Fibroblast of gingiva (primary cell): ENCODE data around the gene CXCR6.

Source experiments
- DNase-seq: peaks from one replicate; pipeline ENCODE4 v3.0.0-alpha.2; 2011; ENCODE audit warnings: low read depth

Gene CXCR6

GRCh38 chr3:45948881-45949280 is 5.6 kb downstream of the CXCR6 start:
- no peak for DNase-seq

GRCh38 chr3:45949432-45949831 is 6.2 kb downstream of the CXCR6 start:
- no peak for DNase-seq

GRCh38 chr3:45950131-45950530 is 6.9 kb downstream of the CXCR6 start:
- no peak for DNase-seq

GRCh38 chr3:45950686-45951600 is 7.7 kb downstream of the CXCR6 start:
- DNase-seq, result no peak

- no peak for DNase-seq
Observed at GRCh38 chr3:45951946-45952345, 8.7 kb downstream of the CXCR6 start.

GRCh38 chr3:45952456-45952855 is 9.2 kb downstream of the CXCR6 start:
- peak; percentile 49 for DNase-seq

GRCh38 chr3:45953536-45953935 is 10.3 kb downstream of the CXCR6 start:
- no peak for DNase-seq

GRCh38 chr3:45954306-45954705 is 11.0 kb downstream of the CXCR6 start:
- DNase-seq, result no peak

- DNase-seq, result no peak
Observed at GRCh38 chr3:45955017-45955647, 11.9 kb downstream of the CXCR6 start.

GRCh38 chr3:45955706-45956105 is 12.4 kb downstream of the CXCR6 start:
- DNase-seq, result no peak

- no peak for DNase-seq
Observed at GRCh38 chr3:45957586-45957985, 14.3 kb downstream of the CXCR6 start.

GRCh38 chr3:45958321-45958791 is 15.1 kb downstream of the CXCR6 start:
- peak; percentile 59 for DNase-seq

GRCh38 chr3:45959201-45959600 is 15.9 kb downstream of the CXCR6 start:
- no peak for DNase-seq

- DNase-seq, result no peak
Observed at GRCh38 chr3:45960289-45960688, 17.0 kb downstream of the CXCR6 start.

GRCh38 chr3:45962033-45962432 is 18.8 kb downstream of the CXCR6 start:
- DNase-seq, result no peak

GRCh38 chr3:45964139-45964538 is 20.9 kb downstream of the CXCR6 start:
- no peak for DNase-seq

- DNase-seq, result no peak
Observed at GRCh38 chr3:45965253-45965652, 22.0 kb downstream of the CXCR6 start.

GRCh38 chr3:45965653-45966052 is 22.4 kb downstream of the CXCR6 start:
- DNase-seq, result no peak

GRCh38 chr3:45966371-45966791 is 23.1 kb downstream of the CXCR6 start:
- DNase-seq, result no peak

- no peak for DNase-seq
Observed at GRCh38 chr3:45966950-45967640, 23.8 kb downstream of the CXCR6 start.

- no peak for DNase-seq
Observed at GRCh38 chr3:45967724-45968123, 24.5 kb downstream of the CXCR6 start.

- DNase-seq, result no peak
Observed at GRCh38 chr3:45968149-45968548, 24.9 kb downstream of the CXCR6 start.

GRCh38 chr3:45968706-45969105 is 25.4 kb downstream of the CXCR6 start:
- peak; percentile 44 for DNase-seq
